ENCODE measurements around the gene MCCC2. TPM values are rescaled to one million over a fixed set of nuclear protein-coding genes. Genes with fewer than 3 reads are reported as not detected.

MCCC2 gene
- total RNA-seq, 4 donors from 2014 or later: 17.7 to 24.2 (median 23.7) TPM

GRCh38 chr5:71701407-71701806 lies 114.3 kb downstream of the MCCC2 start:
- 70% methylated on average over 3 of the region's 3 CpGs for WGBS
- DNase-seq (ENCODE audit: extremely low spot score): no peak
- TF ChIP-seq POLR2AphosphoS5 (IDR thresholded peaks at IDR 0.05): no peak
- Histone ChIP-seq H3K27ac (replicated peaks in 1 of 4) (no peak overlapping the region), H3K27me3 (peaks cover 0 to 32% (median 0%) of the 10 kb centered on the region in 4 donors), H3K4me3 (no peak overlapping the region), H3K9me3 (no peaks in the 10 kb centered on the region), H3K4me1 (no peaks in the 10 kb centered on the region), H3K36me3 (no peaks in the 10 kb centered on the region)
- intact Hi-C loops (cut with DNase I): no loop called here

GRCh38 chr5:71703941-71704340 lies 116.8 kb downstream of the MCCC2 start:
- no peaks in the 10 kb centered on the region for H3K4me1 ChIP-seq
- H3K9me3 ChIP-seq: no peaks in the 10 kb centered on the region
- no peak for TF ChIP-seq POLR2AphosphoS5 (IDR thresholded peaks at IDR 0.05)
- TF ChIP-seq CTCF (IDR thresholded peaks at IDR 0.05): no peak
- TF ChIP-seq POLR2A (IDR thresholded peaks at IDR 0.05; ENCODE audit: low read depth): no peak
- TF ChIP-seq EP300 (IDR thresholded peaks at IDR 0.05): no peak
- no peaks in the 10 kb centered on the region for H3K36me3 ChIP-seq
- intact Hi-C loops (cut with DNase I): no loop called here
- peaks cover 0 to 19% (median 0%) of the 10 kb centered on the region in 4 donors for H3K27me3 ChIP-seq
- no peak overlapping the region for H3K4me3 ChIP-seq
- WGBS: 36% methylated on average over 4 of the region's 4 CpGs
- no peak overlapping the region for H3K27ac ChIP-seq (replicated peaks in 1 of 4)
- DNase-seq (ENCODE audit: extremely low spot score): no peak

DNA sequence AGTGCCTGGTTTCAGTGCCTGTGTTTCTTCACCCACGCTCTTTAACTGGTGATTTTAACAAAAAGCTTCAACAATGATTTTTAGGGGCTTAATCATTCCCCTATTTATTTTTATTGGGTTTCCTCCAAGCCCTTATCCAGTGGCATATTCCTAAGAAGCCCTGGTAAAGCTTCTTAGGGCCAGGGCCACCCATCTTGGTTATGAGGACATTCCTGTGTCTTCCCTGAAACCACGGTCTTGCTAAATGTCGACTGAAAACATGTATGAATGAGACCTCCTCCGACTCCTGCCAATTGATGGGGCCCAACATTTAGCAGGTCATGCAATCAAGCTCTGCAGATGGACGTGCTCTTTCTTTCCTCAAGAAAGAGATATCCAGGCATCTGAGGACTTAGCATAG lies 118.3 kb downstream of the MCCC2 start:
- Histone ChIP-seq H3K4me1 (no peaks in the 10 kb centered on the region), H3K36me3 (no peaks in the 10 kb centered on the region), H3K27me3 (peaks cover 0 to 19% (median 0%) of the 10 kb centered on the region in 4 donors), H3K4me3 (no peak overlapping the region), H3K9me3 (no peaks in the 10 kb centered on the region), H3K27ac (replicated peaks in 1 of 4) (no peak overlapping the region)
- TF ChIP-seq POLR2AphosphoS5 (IDR thresholded peaks at IDR 0.05): no peak
- no peak for DNase-seq (ENCODE audit: extremely low spot score)
- 79% methylated on average over 5 of the region's 5 CpGs for WGBS
- intact Hi-C loops (cut with DNase I): no loop called here

DNA sequence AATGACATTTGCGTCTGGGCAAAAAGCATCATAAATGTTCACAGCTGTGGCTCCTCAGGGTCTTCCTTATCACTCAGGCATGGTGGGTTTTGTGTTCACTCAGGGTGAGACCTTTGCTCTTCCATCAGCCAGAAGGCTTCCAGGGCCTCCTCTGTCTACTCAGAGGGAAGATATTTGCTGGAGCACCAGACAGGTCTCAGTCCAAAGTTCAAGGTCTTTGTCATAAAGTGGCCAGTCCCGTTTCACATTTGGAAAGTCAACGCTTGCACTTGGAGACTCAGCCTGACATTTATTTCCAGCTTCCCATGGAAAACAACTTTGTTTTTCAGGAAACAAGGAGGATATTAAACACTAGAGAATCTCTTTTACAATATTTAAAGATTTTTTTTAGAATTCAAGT lies 119.8 kb downstream of the MCCC2 start:
- Histone ChIP-seq H3K4me3 (no peak overlapping the region), H3K4me1 (no peaks in the 10 kb centered on the region), H3K27me3 (peaks cover 0 to 19% (median 0%) of the 10 kb centered on the region in 4 donors), H3K9me3 (no peaks in the 10 kb centered on the region), H3K27ac (replicated peaks in 1 of 4) (no peak overlapping the region), H3K36me3 (no peaks in the 10 kb centered on the region)
- 84% methylated on average over 3 of the region's 3 CpGs for WGBS
- intact Hi-C loops (cut with DNase I): no loop called here
- TF ChIP-seq POLR2AphosphoS5 (IDR thresholded peaks at IDR 0.05) (no peak), POLR2A (IDR thresholded peaks at IDR 0.05; ENCODE audit: low read depth) (no peak), EP300 (IDR thresholded peaks at IDR 0.05) (no peak), CTCF (IDR thresholded peaks at IDR 0.05) (no peak)
- no peak for DNase-seq (ENCODE audit: extremely low spot score)

Small RNAs within 50 kb of the gene (small RNA-seq; reads per million reads assigned to genes)
- 0 reads per million in 3 donors for gene HMGN1P12

Other genes with a start within 250 kb of the MCCC2 start
- 10 to 100 TPM; 24.4 to 29.5 (median 25.5) TPM for gene BDP1, start 131.7 kb upstream of the MCCC2 start, total RNA-seq
- 10 to 100 TPM in 2 of 4 donors, 1 to 10 TPM in 2; 7.1 to 24.7 (median 15.5) TPM for gene CARTPT, start 131.9 kb downstream of the MCCC2 start, total RNA-seq